GM12872 (cell line): ENCODE measurements around the gene APC.

Experiments used
- TF ChIP-seq, protein P1 (sequence below): IDR thresholded peaks from 3 replicates; pipeline ENCODE4 v1.5.1; 2011; ENCODE audit warnings: low read depth, mild to moderate bottlenecking, low read length, moderate library complexity; ENCODE audit not compliant: insufficient read depth

APC gene

GRCh38 chr5:112860929-112861637 lies 123.4 kb downstream of the APC start, which contains the start of gene SRP19:
Gene SRP19 (plus strand): TSS chr5:112861287. CDS start chr5:112861377, 90 bp downstream.
- TF ChIP-seq, protein P1, sequence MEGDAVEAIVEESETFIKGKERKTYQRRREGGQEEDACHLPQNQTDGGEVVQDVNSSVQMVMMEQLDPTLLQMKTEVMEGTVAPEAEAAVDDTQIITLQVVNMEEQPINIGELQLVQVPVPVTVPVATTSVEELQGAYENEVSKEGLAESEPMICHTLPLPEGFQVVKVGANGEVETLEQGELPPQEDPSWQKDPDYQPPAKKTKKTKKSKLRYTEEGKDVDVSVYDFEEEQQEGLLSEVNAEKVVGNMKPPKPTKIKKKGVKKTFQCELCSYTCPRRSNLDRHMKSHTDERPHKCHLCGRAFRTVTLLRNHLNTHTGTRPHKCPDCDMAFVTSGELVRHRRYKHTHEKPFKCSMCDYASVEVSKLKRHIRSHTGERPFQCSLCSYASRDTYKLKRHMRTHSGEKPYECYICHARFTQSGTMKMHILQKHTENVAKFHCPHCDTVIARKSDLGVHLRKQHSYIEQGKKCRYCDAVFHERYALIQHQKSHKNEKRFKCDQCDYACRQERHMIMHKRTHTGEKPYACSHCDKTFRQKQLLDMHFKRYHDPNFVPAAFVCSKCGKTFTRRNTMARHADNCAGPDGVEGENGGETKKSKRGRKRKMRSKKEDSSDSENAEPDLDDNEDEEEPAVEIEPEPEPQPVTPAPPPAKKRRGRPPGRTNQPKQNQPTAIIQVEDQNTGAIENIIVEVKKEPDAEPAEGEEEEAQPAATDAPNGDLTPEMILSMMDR = no peak

GRCh38 chr5:112861638-112861985 lies 123.9 kb downstream of the APC start:
- TF ChIP-seq, protein P1 = no peak

DNA sequence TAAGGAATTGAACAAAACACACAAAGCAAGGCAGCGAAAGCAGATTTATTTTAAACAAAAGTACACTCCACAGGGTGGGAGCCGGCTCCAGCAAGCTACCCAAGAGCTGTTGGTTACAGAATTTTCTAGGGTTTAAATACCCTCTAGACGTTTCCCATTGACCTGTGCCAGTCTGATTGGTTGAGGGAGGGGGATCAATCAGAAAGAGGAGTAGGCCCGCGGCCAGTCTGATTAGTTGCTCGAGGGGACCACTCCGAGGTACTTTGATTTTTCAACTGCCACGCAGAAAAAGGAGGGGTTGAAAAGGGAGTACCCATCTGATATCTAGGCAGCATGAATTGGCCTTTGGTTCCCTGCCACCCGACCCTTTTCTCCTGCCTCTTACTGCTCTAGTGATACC lies 124.4 kb downstream of the APC start:
- TF ChIP-seq, protein P1 = no peak

GRCh38 chr5:112863549-112863948 lies 125.9 kb downstream of the APC start:
- TF ChIP-seq, protein P1 = no peak

DNA sequence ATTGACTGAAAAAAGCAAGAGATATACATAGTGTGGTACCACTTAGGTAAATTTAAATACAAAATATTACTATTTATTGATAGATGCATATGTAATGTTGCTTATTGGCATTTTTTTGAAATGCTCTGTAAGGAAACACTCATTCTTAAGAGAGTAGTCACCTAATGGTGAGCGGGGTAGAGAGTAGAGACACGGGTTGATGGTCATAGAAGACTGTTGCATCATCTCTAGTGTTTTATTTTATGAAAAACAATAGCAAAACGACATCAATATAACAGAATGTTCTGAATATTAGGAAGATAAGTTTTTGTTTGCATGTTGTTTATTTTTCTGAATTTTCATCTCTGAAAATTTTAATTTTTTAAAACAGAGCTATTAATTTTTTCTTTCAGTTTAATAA lies 127.4 kb downstream of the APC start:
- TF ChIP-seq, protein P1 = no peak

DNA sequence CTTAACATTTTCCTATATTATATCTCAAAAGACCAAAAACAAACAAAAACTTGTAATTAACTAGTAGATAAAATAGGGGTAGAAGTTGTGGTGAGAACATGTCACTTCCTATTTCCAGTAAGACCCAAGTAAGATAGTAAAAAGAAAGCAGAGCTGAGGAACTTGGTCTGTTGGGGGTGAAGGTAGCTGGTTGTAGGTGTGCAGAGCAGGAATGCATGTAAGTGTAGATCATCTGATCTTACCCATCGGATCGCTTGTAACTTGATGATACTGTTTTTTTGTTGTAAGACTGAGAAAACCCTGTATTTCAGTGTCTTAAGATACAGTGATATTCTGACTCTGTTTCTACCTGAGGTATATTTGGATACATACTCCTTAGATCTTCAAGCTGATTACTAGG lies 129.1 kb downstream of the APC start:
- TF ChIP-seq, protein P1 = no peak

GRCh38 chr5:112867411-112867810 lies 129.7 kb downstream of the APC start:
- TF ChIP-seq, protein P1 = no peak

DNA sequence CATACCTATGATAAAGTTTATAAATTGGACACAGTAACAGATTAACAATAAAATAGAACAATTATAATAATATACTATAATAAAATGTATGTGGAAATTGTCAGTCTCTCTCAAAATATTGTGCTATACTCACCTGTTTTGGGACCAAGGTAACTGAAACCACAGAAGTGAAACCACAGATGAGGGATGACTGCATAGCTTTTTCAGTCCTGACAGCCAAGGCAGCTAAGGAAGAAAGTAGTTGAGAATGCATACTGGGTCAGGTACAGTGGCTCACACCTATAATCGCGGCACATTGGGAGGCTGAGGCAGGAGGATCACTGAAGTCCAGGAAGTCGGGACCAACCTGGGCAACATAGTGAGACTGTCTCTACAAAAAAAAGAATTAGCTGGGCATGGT lies 132.3 kb downstream of the APC start:
- TF ChIP-seq, protein P1 = no peak
